Measurements from ENCODE around the gene HSD17B12.

The HSD17B12 gene

DNA sequence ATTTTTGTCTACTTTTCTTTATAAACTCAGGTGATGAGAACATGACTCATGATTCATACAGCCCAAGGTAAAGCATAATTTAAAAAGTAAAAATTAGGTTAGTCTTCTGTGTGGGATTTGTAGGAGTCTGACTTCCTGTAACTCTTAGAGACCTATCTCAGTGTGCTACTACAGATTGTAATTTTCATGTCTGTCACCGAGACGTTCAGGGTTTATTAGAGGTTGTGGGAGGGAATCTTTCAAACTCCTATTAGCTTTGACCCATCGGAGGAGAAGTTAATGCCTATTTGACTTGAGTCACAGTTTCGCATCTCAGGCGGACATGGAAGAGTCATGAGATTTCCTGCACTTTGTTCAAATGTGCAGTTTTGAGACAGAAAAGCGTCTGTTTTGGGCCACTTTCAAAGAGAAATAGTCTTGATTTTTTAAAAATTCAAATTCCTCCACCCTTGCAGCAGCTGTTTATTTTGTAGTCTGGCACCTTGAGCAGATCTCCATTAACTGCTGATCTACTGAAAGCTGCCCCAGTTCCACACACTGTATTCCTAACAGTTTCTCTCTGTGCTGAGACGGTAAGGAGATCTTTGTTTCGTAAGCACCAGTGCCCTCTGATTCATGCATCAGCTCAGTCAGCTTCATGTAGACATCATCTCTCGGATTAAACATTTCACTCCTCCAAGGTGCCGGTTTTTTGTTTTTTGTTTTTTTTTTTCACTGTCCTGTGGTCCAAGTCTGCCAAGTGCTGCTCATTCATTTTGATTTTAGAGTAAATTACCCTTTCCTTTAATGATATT lies 224.4 kb downstream of the HSD17B12 start:
- no peak overlapping the region for H2AFZ ChIP-seq (ENCODE audit: low read depth, low read length)
- no peaks in the 10 kb centered on the region for H3K4me1 ChIP-seq (ENCODE audit: insufficient read depth, low read length)
- H3K79me2 ChIP-seq (ENCODE audit: insufficient read depth, low read length): no peaks in the 10 kb centered on the region
- H3K4me2 ChIP-seq (ENCODE audit: insufficient read depth, low read length): no peak overlapping the region
- no peak overlapping the region for H3K9ac ChIP-seq (ENCODE audit: low read depth, low read length)
- DNase-seq: no peak
- H3K36me3 ChIP-seq (ENCODE audit: insufficient read depth, low read length): peaks cover 5% of the 10 kb centered on the region; the same call in 1 of the 2 replicates
- ATAC-seq (ENCODE audit: insufficient read depth, low read depth): no peak
- no peaks in the 10 kb centered on the region for H3K9me3 ChIP-seq (ENCODE audit: insufficient read depth, low read length, severe bottlenecking)
- TF ChIP-seq CTCF (IDR thresholded peaks at IDR 0.05; ENCODE audit: borderline replicate concordance, extremely low read depth, low read length, poor library complexity, severe bottlenecking) (no peak), EZH2 (IDR thresholded peaks at IDR 0.05; ENCODE audit: borderline replicate concordance, low read depth, low read length, severe bottlenecking) (no peak)
- no peaks in the 10 kb centered on the region for H4K20me1 ChIP-seq (ENCODE audit: insufficient read depth, low read length)
- H3K4me3 ChIP-seq (ENCODE audit: low read depth in 1 of 2, low read length in 2 of 2): no peak overlapping the region
- H3K27ac ChIP-seq (ENCODE audit: low read length): no peak overlapping the region
- H3K27me3 ChIP-seq (ENCODE audit: insufficient read depth, low read length, poor library complexity): no peaks in the 10 kb centered on the region

- H3K79me2 ChIP-seq (ENCODE audit: insufficient read depth, low read length): no peaks in the 10 kb centered on the region
- no peaks in the 10 kb centered on the region for H3K27me3 ChIP-seq (ENCODE audit: insufficient read depth, low read length, poor library complexity)
- no peak overlapping the region for H3K9ac ChIP-seq (ENCODE audit: low read depth, low read length)
- H3K9me3 ChIP-seq (ENCODE audit: insufficient read depth, low read length, severe bottlenecking): no peaks in the 10 kb centered on the region
- DNase-seq (no peak), ATAC-seq (ENCODE audit: insufficient read depth, low read depth) (no peak)
- TF ChIP-seq CTCF (IDR thresholded peaks at IDR 0.05; ENCODE audit: borderline replicate concordance, extremely low read depth, low read length, poor library complexity, severe bottlenecking) (no peak), EZH2 (IDR thresholded peaks at IDR 0.05; ENCODE audit: borderline replicate concordance, low read depth, low read length, severe bottlenecking) (no peak)
- H3K36me3 ChIP-seq (ENCODE audit: insufficient read depth, low read length): peaks cover 8% of the 10 kb centered on the region; the same call in 1 of the 2 replicates
- no peaks in the 10 kb centered on the region for H4K20me1 ChIP-seq (ENCODE audit: insufficient read depth, low read length)
- no peak overlapping the region for H3K27ac ChIP-seq (ENCODE audit: low read length)
- no peaks in the 10 kb centered on the region for H3K4me1 ChIP-seq (ENCODE audit: insufficient read depth, low read length)
- H3K4me2 ChIP-seq (ENCODE audit: insufficient read depth, low read length): no peak overlapping the region
- H3K4me3 ChIP-seq (ENCODE audit: low read depth in 1 of 2, low read length in 2 of 2): no peak overlapping the region
- no peak overlapping the region for H2AFZ ChIP-seq (ENCODE audit: low read depth, low read length)
Observed at GRCh38 chr11:43905813-43906241, 225.3 kb downstream of the HSD17B12 start.

All from DND-41 (cell line).